LNCaP clone FGC (cell line): ENCODE data around the gene MACF1.

ENCODE experiments used
- DNase-seq: peaks from one replicate; pipeline ENCODE4 v3.0.0-alpha.2; 2011; ENCODE audit warnings: low read depth
- H3K4me3 ChIP-seq: 2 replicates; pipeline ENCODE4 v1.5.1; 2011; ENCODE audit warnings: mild to moderate bottlenecking, low read depth, low read length, control low read depth
- TF ChIP-seq, protein P1 (sequence below): IDR thresholded peaks from 2 replicates; pipeline ENCODE4 v1.5.1; 2012; ENCODE audit warnings: mild to moderate bottlenecking; ENCODE audit not compliant: control insufficient read depth, insufficient read depth; ENCODE audit errors: extremely low read depth

Gene MACF1

DNA sequence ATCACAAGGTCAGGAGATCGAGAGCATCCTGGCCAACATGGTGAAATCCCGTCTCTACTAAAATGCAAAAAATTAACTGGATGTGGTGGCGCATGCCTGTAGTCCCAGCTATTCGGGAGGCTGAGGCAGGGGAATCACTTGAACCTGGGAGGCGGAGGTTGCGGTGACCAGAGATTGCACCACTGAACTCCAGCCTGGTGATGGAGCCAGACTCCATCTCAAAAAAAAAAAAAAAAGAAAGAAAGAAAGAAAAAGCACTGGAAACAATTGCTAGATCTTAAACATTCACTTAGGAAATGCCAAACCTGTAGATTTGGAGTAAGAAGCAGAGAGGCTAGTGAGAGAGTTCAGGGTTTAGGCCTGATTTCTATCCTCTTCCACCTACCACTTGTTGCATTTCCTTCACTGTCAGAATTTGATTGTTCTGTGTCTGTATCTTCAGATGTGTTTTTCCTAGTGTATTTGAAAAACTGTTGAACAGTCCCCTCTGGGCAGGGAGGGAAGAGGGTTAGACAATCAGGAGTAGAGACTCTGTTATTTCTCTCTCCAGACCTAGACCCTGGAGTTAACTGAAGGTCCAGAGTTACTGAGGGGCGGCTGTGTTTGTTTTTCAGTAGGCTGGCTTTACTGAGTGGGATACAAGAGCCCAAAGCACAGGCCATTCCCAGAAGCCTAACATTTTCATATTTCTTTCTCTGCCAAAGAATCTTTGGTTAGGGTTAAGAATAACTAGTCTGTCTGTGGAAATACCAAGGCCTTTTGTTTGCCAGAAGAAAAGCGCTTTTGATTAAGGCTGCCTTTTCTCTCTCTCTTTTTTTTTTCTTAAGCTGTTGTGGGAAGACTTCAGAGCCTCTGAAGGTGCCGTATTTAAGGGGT is 31.1 kb upstream of the MACF1 start:
- no peak overlapping the region for H3K4me3 ChIP-seq
- TF ChIP-seq, protein P1, sequence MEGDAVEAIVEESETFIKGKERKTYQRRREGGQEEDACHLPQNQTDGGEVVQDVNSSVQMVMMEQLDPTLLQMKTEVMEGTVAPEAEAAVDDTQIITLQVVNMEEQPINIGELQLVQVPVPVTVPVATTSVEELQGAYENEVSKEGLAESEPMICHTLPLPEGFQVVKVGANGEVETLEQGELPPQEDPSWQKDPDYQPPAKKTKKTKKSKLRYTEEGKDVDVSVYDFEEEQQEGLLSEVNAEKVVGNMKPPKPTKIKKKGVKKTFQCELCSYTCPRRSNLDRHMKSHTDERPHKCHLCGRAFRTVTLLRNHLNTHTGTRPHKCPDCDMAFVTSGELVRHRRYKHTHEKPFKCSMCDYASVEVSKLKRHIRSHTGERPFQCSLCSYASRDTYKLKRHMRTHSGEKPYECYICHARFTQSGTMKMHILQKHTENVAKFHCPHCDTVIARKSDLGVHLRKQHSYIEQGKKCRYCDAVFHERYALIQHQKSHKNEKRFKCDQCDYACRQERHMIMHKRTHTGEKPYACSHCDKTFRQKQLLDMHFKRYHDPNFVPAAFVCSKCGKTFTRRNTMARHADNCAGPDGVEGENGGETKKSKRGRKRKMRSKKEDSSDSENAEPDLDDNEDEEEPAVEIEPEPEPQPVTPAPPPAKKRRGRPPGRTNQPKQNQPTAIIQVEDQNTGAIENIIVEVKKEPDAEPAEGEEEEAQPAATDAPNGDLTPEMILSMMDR: no peak
- no peak for DNase-seq

DNA sequence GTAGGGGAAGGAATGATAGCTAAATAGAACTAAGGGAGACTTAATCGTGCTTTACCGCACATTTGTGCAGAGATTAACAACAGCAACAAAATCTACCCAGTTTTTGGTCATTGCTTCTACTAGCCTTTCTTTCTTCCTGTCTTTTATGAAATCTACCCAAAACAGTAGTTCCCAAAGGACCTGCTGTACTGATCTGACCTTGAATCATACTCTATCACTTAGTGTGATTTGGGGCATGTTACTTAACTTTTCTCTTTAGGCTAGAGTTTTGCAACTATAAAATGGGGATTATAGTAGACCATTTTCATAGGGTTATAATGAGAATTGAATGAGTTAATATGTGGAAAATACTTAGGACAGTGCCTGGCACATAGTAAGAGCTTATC is 30.5 kb upstream of the MACF1 start:
- no peak overlapping the region for H3K4me3 ChIP-seq
- TF ChIP-seq, protein P1: no peak
- DNase-seq: no peak

DNA sequence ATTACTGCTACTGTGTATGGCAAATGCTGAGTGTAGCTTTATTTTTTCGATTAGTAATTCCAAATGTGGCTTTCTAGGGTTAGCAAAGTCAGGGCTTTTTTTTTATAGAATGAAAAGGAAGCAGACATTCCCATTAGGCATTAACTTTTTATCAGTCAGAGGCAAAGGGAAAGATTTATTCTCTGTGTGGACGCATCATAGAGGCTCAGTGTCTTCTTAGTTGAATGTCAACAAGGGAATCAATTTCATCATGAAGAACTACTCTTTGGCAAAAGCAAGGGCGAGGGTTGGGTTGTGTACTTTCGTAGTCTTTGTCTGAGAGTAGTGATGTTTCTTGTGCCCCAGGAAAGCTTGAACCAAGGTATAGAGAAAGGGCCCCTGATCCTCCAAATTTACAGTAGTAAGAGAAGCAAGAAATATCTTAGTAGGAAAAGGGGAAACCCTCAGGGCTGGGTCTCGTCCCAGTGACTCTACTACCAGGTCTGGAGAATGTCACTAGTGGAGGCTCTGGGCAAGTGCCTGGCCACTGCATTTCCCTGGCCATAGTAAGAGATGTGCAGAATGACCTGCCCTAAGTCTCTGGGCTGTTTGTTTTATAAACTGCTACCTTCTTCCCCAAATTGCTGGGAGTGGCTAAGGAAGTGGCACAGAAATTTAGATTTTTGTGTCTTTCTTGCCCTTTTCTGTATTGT is 30.0 kb upstream of the MACF1 start:
- TF ChIP-seq, protein P1: no peak
- H3K4me3 ChIP-seq: no peak overlapping the region
- no peak for DNase-seq

DNA sequence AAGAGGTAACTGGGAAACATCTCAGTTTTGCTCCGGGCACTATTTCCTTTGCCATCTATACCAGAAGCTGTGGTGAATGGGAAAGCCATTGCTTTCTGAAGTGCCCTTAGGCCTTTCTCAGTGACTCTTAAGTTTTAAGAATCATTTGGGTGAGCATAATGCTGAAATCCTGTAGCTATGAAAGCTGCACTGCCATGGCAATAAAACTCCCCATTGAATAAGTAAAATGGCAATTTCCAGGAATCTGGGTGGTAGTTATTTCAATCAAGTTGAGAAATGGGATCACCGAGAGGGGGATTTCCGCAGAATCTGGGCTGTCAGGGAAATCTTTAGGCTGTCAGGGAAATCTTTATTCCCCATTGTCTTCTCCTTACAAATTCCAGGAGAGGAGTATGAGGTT is 26.8 kb upstream of the MACF1 start:
- no peak overlapping the region for H3K4me3 ChIP-seq
- DNase-seq: no peak
- TF ChIP-seq, protein P1: no peak

DNA sequence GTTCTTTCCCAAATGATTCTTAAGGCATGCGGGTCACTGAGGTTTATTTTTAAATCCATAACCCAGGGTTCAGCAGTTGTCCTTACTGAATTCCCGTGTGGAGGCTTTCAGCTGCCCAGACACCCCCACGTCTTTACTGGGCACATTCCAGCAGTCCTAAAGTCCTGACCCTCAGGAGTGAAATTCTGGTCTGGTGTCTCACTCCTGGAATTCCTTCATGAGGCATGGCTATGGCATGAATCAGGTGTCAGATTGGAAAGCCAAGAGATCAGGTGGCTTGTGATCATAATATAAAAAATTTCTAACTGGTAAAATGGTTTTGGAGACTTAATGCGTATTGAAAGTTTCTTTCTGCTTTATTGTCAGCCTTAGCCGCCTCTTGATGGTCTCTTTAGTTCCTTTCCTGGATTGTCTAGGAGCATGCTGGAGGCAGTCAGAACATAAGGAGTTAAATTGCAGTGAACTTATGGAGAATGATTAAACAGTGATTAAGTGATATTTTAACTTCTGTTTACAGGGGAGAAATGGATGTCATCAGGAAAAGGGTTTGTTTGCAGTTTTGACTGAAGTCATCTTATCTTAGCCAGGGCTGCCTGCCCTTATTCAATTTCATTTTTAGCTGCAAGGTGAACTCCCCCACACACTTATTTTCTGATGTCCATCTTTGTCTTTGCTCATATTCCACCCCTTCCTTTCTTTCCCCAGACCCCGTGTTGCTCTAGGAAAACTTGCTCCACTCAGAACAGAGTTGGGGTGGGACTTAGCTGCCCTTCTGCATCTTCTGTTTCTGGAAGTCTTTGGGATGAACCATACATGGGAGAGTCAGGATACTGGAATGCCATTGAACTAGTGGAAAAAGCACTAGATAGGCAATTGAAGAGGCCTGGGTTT is 25.7 kb upstream of the MACF1 start:
- TF ChIP-seq, protein P1: no peak
- H3K4me3 ChIP-seq: no peak overlapping the region
- DNase-seq: no peak

DNA sequence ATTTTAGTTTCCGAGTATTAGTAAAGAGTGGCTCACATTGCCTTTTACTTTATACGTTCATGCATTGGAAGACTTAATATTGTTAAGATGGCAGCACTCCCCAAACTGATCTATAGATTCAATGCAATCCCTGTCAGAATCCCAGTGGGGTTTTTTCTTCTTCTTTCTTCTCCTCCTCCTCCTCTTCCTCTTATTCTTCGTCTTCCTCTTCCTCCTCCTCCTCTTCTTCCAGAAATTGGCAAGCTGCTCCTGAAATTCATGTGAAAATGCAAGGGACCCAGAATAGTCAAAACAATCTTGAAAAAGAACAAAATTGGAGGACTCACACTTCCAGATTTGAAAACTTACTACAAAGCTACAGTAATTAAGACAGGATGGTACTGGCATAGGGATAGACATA is 23.2 kb upstream of the MACF1 start:
- H3K4me3 ChIP-seq: no peak overlapping the region
- TF ChIP-seq, protein P1: no peak
- DNase-seq: no peak
